NCI-H526 (cell line): ENCODE data around the gene TMC3.
"Not testable (repeated sequence)": the region's sequence is repeated elsewhere in the genome, so short reads cannot be mapped to it uniquely, and the experiment has no call there.

Experiments used
- DNase-seq, 2 experiments: peaks; one replicate each; lab custom pipeline; 2025; lab: John Stamatoyannopoulos, UW

The TMC3 gene

DNA sequence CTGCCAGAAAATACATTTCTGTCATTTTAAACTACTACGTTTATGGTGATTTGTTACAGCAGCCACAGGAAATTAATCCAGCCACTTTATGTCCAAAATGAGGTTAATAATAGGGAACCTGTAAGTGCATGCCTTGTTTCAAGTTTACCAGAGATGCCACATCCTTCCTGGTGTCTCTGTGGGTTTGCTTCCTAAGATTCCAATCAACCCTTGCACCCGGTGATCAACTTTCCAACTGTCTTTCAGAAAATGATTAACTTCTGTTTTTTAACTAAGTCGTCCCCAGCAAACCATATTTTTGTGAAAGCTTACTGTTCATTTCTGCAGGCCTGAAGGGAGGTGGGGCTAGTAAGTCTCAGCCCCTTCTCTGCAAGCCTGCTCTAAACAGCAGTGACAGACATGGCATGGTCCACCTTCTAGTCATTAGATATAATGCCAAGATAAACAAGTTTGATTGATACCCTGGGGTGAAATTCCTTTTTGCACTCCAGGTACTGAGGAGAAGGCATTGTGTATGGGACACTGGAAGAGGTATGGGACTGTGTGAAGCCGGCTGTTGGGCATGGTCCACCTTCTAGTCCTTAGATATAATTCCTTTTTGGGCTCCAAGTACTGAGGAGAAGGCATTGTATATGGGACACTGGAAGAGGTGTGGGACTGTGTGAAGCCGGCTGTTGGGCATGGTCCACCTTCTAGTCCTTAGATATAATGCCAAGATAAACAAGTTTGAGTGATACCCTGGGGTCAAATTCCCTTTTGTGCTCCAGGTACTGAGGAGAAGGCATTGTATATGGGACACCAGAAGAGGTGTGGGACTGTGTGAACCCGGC lies 11.1 kb upstream of the TMC3 start:
- DNase-seq = no peak

GRCh38 chr15:81381720-81382119 lies 7.7 kb upstream of the TMC3 start:
- DNase-seq = no peak

DNA sequence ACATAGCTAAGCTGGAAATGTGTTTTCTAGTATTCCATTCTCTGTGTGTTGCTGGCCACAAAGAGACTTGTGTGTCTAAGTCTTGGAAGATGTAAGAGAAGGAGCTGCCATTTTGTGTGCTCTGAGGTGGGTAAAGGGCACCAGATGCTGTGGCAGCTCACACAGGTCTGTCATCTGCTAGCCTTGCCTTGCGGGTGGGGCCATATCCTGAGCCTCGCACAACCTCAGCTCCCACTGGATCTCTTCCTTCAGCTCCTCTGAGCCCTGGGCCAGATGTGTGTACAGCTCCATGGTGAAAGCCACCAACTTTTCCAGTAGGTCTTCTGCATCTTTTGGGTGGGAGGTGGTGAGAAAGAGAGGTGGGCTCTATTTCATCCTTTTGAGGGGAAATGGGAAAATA lies 6.7 kb upstream of the TMC3 start:
- no peak for DNase-seq

- DNase-seq = no peak
These were observed 6.2 kb upstream of the TMC3 start for GRCh38 chr15:81380203-81380602.

DNA sequence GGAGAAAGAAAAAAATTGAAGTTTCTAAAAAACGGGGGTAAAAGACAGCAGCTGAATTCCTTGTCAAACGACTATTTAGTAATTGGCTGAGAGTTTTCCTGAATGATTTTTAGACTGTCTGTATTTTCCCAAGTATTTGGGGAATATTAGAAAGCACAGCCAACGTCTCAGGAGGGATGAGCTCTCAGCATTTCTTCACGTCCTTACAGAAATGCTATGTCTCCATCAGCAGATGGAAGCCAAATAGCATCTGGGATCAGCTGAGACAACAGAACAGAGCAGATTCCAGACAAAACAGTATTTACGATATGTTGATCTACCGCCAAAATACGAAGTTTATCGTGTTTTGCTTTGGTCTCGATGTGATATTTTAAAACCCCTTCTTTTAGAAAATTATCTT lies 5.3 kb upstream of the TMC3 start:
- DNase-seq = no peak

GRCh38 chr15:81378443-81378842 lies 4.4 kb upstream of the TMC3 start:
- no peak for DNase-seq

GRCh38 chr15:81377871-81378270 lies 3.9 kb upstream of the TMC3 start:
- DNase-seq = no peak

DNA sequence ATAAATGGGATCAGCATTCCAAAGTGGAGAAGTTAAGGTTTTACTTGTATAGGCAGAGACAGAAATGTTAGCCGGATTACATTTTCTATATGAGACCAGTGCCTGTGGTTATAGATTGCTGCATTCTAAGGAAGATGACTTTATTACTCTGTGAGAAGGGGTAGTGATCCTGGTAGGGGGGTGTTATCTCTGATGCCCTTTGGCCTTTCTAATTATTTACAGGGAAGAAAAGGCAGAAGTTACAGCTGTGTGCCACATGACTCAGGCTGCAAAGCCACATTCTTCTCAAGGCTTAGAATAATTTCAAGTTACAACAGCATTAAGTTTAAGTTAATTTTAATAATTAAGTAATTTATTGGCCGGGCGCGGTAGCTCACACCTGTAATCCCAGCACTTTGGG lies 2.2 kb upstream of the TMC3 start:
- no peak for DNase-seq

DNA sequence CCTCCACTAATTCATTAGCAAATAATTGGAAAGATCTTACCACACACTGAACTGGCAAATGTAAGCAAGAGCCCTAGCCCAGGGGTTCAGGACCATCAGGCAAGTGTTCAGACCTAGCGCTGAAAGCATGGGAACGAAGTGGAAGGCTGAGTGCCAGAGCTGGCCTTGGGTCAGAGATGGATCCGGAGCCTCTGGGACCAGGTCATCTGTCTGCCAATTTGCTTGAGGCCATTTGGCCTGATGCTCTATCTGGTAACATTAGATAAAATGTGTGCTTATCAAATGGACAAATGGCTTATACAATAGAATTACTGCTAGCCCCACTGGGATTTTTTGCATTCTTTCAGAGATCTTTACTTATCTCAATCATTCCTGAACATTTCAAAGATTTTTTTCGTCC lies 1.4 kb upstream of the TMC3 start:
- no peak for DNase-seq

DNA sequence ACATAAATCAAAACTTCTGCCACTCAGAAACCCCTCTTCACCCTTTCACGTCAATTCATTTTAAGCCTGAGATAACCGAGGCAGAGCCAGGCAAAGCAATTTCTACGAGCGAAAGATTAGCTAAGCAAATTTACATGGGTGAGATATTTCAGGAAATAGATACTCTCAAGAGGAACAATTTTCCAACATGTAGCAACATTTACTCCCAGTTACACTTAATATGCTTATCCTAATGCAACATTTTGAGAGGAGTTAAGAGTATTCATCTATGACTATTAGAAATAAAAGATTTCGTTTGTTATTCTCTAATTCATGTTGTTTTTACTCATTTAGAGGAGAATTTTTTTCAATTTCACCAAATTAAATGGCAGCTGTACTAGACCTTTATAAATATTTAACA lies 837 bp downstream of the TMC3 start:
- no peak for DNase-seq

- no peak for DNase-seq
These were observed 1.4 kb downstream of the TMC3 start for GRCh38 chr15:81372575-81372974.

- no peak for DNase-seq
These were observed 10.1 kb downstream of the TMC3 start for GRCh38 chr15:81363718-81364500.

DNA sequence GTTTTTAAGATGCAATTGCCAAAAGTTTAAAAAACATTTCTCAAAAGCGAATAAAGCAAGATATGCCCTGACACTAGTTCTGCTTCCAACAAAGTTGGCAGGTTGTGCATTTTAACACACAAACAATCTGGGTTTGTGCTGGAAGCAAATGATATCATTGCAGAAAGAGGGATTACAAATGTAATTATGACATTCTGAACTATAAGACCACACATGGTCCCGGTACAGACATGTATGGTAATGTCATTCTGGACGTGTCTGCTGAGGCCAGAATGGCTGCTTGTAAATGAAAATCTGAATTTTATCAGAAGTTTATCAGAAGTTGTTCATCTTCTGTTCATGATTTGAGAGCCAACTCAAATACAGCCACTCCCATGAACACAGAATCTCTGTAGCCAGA lies 10.7 kb downstream of the TMC3 start:
- DNase-seq = no peak

DNA sequence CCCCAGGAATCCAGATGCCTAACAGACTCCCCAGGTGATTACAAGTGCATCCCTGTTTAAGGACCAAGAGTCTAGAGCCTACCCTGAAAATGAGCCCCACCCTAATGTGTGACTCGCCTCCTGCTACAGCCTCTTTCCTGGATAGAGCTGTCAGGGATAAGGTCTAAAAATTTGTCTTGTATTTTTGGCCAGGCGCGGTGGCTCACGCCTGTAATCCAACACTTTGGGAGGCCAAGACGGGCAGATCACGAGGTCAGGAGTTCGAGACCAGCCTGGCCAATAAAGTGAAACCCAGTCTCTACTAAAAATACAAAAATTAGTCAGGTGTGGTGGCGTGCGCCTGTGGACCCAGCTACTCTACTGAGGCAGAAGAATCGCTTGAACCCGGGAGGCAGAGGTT lies 11.2 kb downstream of the TMC3 start:
- no peak for DNase-seq

GRCh38 chr15:81361891-81362290 lies 12.1 kb downstream of the TMC3 start:
- DNase-seq = no peak

DNA sequence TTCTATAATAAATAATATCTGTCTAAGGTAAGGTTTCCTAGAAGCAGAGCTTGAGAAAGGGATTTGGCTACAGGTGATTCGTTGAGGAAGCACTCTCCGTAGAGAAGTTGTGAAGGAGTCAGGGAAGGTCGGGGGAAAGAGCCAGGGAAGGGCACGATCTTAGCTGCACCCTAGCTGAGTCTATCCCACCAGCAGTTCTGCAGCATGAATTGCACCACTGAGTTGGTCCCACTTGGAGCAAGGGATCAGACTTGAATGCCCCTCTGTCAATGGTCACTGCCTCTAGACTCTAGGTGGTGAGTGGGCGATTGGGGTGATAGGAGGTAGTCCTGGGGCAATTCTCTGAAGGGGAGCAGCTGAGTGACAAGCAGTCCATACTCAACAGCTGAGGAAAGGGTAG lies 13.5 kb downstream of the TMC3 start:
- no peak for DNase-seq

GRCh38 chr15:81358248-81358647 lies 15.8 kb downstream of the TMC3 start:
- DNase-seq = no peak

GRCh38 chr15:81357180-81357686 lies 16.8 kb downstream of the TMC3 start:
- DNase-seq = peak in 1 of 2 experiments; percentile 4

GRCh38 chr15:81356252-81356651 lies 17.8 kb downstream of the TMC3 start:
- no peak for DNase-seq

DNA sequence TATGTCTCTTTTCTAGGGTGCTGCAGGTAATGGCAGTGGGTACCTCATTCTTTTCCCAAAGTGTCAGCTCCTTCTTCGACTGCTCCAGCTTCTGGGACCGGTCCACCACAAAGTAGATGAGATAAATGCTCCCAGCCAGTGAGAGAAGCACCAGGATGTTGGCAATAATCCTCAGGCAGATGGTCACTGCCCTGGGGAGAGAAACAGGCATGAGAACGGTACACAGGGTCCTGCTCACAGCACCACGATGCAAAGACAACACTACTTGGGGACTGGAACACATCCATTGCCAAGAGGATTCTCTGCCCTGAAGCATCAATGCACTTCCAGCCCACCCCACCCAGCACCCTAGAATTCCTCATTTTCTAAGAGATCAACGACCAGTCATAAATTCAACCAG lies 22.4 kb downstream of the TMC3 start:
- no peak for DNase-seq

GRCh38 chr15:81349271-81349670 lies 24.7 kb downstream of the TMC3 start:
- DNase-seq = no peak

DNA sequence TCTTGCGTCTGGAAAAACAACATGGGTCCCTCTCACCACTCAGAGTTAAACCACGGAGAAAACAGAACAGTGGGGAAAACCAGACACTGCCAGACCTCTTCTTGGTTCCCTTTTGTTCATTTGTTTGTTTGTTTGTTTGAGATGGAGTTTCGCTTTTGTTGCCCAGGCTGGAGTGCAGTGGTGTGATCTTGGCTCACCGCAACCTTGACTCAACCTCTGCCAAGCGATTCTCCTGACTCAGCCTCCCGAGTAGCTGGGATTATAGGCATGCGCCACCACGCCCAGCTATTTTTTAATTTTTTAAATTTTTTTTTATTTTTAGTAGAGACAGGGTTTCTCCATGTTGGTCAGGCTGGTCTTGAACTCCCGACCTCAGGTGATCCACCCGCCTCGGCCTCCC lies 25.3 kb downstream of the TMC3 start:
- DNase-seq = not testable (repeated sequence)

GRCh38 chr15:81347910-81348309 lies 26.1 kb downstream of the TMC3 start:
- no peak for DNase-seq
